ENCODE measurements around the gene MAN1B1.

DNA sequence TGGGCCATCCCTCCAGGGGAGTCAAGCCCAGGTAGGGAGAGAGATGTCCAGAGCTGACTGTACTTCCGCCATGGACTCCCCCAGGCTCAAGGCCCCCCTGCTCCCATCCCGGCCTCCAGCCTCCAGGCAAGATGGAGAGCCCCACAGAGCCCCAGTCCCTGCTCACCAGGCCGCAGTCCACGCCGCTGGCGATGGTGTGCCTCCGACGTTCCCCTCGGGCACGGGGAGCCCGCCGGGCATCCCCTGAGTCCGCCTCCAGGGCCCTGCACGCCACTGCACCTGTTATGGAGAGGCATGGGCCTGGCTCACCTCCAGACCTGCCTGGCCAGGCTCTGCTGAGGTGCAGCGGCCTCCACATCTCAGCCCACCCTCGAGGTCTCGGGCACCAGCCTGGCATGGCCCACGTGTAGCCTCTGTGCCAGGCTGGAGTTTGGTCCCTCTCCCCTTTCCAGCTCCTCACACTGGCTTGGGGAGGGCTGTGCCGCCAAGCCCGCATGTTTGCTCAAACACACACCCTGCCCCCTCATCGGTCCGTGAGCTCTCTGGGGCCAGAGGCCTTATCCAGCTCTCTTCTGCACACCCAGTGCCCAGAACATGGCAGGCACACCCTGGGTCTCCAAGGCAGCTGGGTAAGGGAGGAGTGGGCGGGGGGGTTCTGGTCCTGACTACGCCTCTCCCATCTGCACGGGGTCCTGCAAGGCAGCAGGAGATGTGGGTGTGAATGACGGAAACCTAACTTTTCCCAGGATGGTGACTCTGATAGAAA lies 20.5 kb upstream of the MAN1B1 start:
- TF ChIP-seq POU2F2 (IDR thresholded peaks at IDR 0.05; ENCODE audit: low read depth, low read length) (no peak), TAF1 (IDR thresholded peaks at IDR 0.05; ENCODE audit: low read depth, low read length) (no peak), POLR2A (IDR thresholded peaks at IDR 0.05; ENCODE audit: low read depth, low read length) (no peak), POLR2AphosphoS5 (IDR thresholded peaks at IDR 0.05; ENCODE audit: low read depth, low read length) (no peak), PAX5 (IDR thresholded peaks at IDR 0.05; ENCODE audit: insufficient read depth, low read length, severe bottlenecking) (no peak), SPI1 (IDR thresholded peaks at IDR 0.05; ENCODE audit: low read depth, low read length) (no peak)

All from GM12891 (cell line).